Measurements from ENCODE around the gene VGLL4. TPM values are rescaled to one million over a fixed set of nuclear protein-coding genes. Genes with fewer than 3 reads are reported as not detected.

Gene VGLL4
- total RNA-seq, 2 experiments from 2014 or later: 54.4 to 60.2 TPM

DNA sequence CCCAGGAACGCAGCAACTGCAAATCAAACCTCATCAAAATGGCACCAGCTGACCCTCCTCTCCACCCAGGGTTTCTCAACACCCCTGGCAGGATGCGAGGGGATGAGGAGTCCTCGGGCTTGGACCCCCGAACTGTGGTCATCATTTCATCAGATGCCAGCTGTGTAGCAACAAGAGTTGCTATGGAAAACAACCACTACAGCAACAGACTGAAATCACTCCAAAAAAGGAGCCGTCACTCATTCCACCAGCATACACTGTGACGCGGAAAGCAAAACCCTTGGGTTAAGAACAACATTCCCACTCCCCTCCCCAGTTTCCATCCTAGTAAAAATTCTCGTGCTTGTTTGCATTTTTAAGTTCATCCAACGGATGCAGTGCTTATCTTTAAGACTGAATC lies 40.1 kb downstream of the VGLL4 start:
- CTCF ChIA-PET: no interaction called here
- Mint-ChIP-seq H3K4me1 (ENCODE audit: low read depth) (peaks cover 80% of the 10 kb centered on the region), H3K27ac (peak overlapping the region; percentile 92), H3K9me3 (no peaks in the 10 kb centered on the region), H3K27me3 (no peaks in the 10 kb centered on the region), H3K4me3 (no peak overlapping the region), H3K36me3 (ENCODE audit: low read depth) (peaks cover 52% of the 10 kb centered on the region)
- DNase-seq (no peak), ATAC-seq (no peak)
- no peak for TF ChIP-seq CTCF (IDR thresholded peaks at IDR 0.05)
- POLR2A ChIA-PET: no interaction called here
- intact Hi-C loops (cut with micrococcal nuclease): loop anchor here (2.0 kb wide), 1 partner anchor 21 kb away; no protein-coding TSS in a partner anchor

DNA sequence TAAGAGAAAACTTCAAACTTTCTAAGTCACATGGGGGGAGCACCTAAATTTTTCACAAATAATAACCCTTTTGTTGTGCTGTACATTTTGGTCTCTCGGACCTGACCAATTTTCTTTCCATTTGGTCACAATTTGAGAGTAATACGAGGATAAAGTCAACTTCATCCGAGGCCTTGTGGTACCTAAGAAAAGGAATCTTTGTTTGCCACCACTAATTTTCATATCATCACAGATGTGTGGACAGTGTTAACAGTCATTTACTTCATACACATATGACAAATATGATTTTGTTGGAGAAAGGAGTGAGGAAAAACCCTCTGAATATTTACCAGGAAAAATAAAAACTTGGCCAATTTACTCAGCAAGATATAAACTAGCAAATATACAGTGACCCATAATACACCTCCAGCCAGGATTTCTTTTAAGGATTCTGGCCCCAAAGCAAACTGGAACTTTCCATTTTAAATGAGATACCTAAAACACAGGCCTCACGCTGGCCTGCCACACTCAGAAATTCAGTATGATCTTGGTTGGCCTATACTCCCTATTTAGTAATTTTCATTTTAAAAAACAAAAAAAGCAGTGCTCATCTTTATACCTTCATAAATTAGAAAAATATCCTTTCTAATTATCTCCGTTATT lies 40.7 kb downstream of the VGLL4 start:
- H3K4me1 Mint-ChIP-seq (ENCODE audit: low read depth): peaks cover 79% of the 10 kb centered on the region
- H3K27ac Mint-ChIP-seq: peak overlapping the region; percentile 92
- peaks cover 2% of the 10 kb centered on the region for H3K9me3 Mint-ChIP-seq
- CTCF ChIA-PET: no interaction called here
- no peak for ATAC-seq
- no peak overlapping the region for H3K4me3 Mint-ChIP-seq
- peaks cover 59% of the 10 kb centered on the region for H3K36me3 Mint-ChIP-seq (ENCODE audit: low read depth)
- POLR2A ChIA-PET: no interaction called here
- no peaks in the 10 kb centered on the region for H3K27me3 Mint-ChIP-seq
- intact Hi-C loops (cut with micrococcal nuclease): loop anchor here (2.0 kb wide), 1 partner anchor 22 kb away; no protein-coding TSS in a partner anchor
- no peak for DNase-seq
- TF ChIP-seq CTCF (IDR thresholded peaks at IDR 0.05): no peak

- no peak for TF ChIP-seq CTCF (IDR thresholded peaks at IDR 0.05)
- H3K9me3 Mint-ChIP-seq: peaks cover 3% of the 10 kb centered on the region
- no peaks in the 10 kb centered on the region for H3K27me3 Mint-ChIP-seq
- H3K4me3 Mint-ChIP-seq: peak overlapping the region; percentile 57
- POLR2A ChIA-PET: interaction anchor here (1.0 to 1.8 kb wide), 2 partner anchors 19 to 24 kb away, joined by 4 to 5 read pairs; no protein-coding TSS in a partner anchor
- intact Hi-C loops (cut with micrococcal nuclease): loop anchor here (2.0 kb wide), 1 partner anchor 22 kb away; no protein-coding TSS in a partner anchor
- peaks cover 65% of the 10 kb centered on the region for H3K36me3 Mint-ChIP-seq (ENCODE audit: low read depth)
- H3K27ac Mint-ChIP-seq: peak overlapping the region; percentile 92
- CTCF ChIA-PET: no interaction called here
- peaks cover 77% of the 10 kb centered on the region for H3K4me1 Mint-ChIP-seq (ENCODE audit: low read depth)
- ATAC-seq (no peak), DNase-seq (no peak)
These were observed 41.4 kb downstream of the VGLL4 start for GRCh38 chr3:11602239-11602840.

- Mint-ChIP-seq H3K36me3 (ENCODE audit: low read depth) (peaks cover 65% of the 10 kb centered on the region), H3K4me1 (ENCODE audit: low read depth) (peaks cover 70% of the 10 kb centered on the region), H3K27ac (peak overlapping the region; percentile 92), H3K27me3 (no peaks in the 10 kb centered on the region), H3K9me3 (peaks cover 3% of the 10 kb centered on the region), H3K4me3 (peak overlapping the region; percentile 57)
- intact Hi-C loops (cut with micrococcal nuclease): loop anchor here (2.0 kb wide), 1 partner anchor 23 kb away; no protein-coding TSS in a partner anchor
- no peak for TF ChIP-seq CTCF (IDR thresholded peaks at IDR 0.05)
- ATAC-seq (peak; percentile 95), DNase-seq (peak; percentile 91)
- POLR2A ChIA-PET: interaction anchor here (1.0 to 1.8 kb wide), 2 partner anchors 18 to 25 kb away, joined by 4 to 5 read pairs; no protein-coding TSS in a partner anchor
- CTCF ChIA-PET: interaction anchor here (0.9 kb wide), 1 partner anchor 27 kb away, joined by 3 read pairs; no protein-coding TSS in a partner anchor
These were observed 42.1 kb downstream of the VGLL4 start for GRCh38 chr3:11601446-11602238.

Measured in activated CD8-positive, alpha-beta T cell treated with anti-CD3 and anti-CD28 coated beads for 36 hours (primary cell).